ENCODE measurements around the gene HINT3. TPM values are rescaled to one million over a fixed set of nuclear protein-coding genes. Genes with fewer than 3 reads are reported as not detected.
A peak's percentile ranks its signal among the peaks of the same experiment; 100 is the strongest.

HINT3 gene
- total and polyA plus RNA-seq, 2 of the 13 experiments (the other 11 are each of a cell fraction or from before 2014, with no cell fraction given): 3.1 to 22.8 TPM

- 0 out of 2 replicates have a peak, but pooled peaks have one; percentile 53 for TF ChIP-seq ZNF512 (CRISPR knock-in tag; IDR thresholded peaks at IDR 0.05)
- no peak for TF ChIP-seq PRPF4 (IDR thresholded peaks at IDR 0.05; ENCODE audit: low read depth, low read length, poor library complexity, severe bottlenecking)
- peak; percentile 92 for TF ChIP-seq SNAPC4 (CRISPR knock-in tag; IDR thresholded peaks at IDR 0.05)
- peak; percentile 96 for TF ChIP-seq NCOA1 (CRISPR knock-in tag; IDR thresholded peaks at IDR 0.05)
- peak; percentile 98 for TF ChIP-seq ZNF138 (CRISPR knock-in tag; IDR thresholded peaks at IDR 0.05; ENCODE audit: low read depth)
- TF ChIP-seq TCF12 (IDR thresholded peaks at IDR 0.05): no peak
- TF ChIP-seq TCF12 (CRISPR knock-in tag; IDR thresholded peaks at IDR 0.05): peak; percentile 75; the same call in 1 of the 2 replicates
- peak; percentile 79 for TF ChIP-seq ZNF343 (CRISPR knock-in tag; IDR thresholded peaks at IDR 0.05)
- no peak for TF ChIP-seq FOXK2 (IDR thresholded peaks at IDR 0.05)
- TF ChIP-seq ZNF781 (CRISPR knock-in tag; IDR thresholded peaks at IDR 0.05; ENCODE audit: borderline replicate concordance, not compliant biosample characterization): peak; percentile 96
- TF ChIP-seq TBL1XR1 (IDR thresholded peaks at IDR 0.05; ENCODE audit: borderline replicate concordance, low read length, partially characterized antibody): peak; percentile 55
- peak; percentile 98 for TF ChIP-seq SAP130 (CRISPR knock-in tag; IDR thresholded peaks at IDR 0.05; ENCODE audit: low read depth)
- TF ChIP-seq MATR3 (CRISPR knock-in tag; IDR thresholded peaks at IDR 0.05): no peak
- TF ChIP-seq ZBTB38 (CRISPR knock-in tag; IDR thresholded peaks at IDR 0.05): peak; percentile 87
- no peak for TF ChIP-seq HOXA9 (CRISPR knock-in tag; IDR thresholded peaks at IDR 0.05; ENCODE audit: borderline replicate concordance)
- TF ChIP-seq FOXO4 (CRISPR knock-in tag; conservative IDR thresholded peaks at IDR 0.05): peak; percentile 99
- peak; percentile 83 for TF ChIP-seq HES4 (CRISPR knock-in tag; IDR thresholded peaks at IDR 0.05; ENCODE audit: borderline replicate concordance)
- peak; percentile 99 for TF ChIP-seq ZNF891 (CRISPR knock-in tag; IDR thresholded peaks at IDR 0.05)
Observed at GRCh38 chr6:125956506-125957390, at the start of gene HINT3 (continued).
